ENCODE data around the gene MEGF6.

MEGF6 gene

DNA sequence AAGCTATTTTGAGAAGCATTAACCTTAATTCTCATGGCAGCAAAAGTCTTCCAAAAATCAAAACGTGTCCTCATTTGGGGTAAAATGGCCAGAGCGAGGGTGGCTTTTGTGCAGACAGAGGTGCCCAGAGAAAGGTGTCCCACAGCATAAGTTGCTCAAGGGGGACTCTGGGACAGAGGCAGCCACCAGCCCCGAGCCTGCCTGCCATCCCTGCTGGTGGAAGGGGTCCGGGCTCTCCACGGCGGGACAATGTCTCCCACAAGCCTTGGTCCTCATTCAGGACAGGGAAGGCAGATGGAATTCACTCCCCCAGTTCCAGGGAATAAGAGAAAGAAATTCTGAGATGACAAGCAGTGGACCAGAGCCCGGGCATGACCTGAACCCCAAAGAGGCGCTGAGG, 169.4 kb downstream of the MEGF6 start:
- no peak for DNase-seq (ENCODE audit: low read depth)

GRCh38 chr1:3441410-3441847, 169.9 kb downstream of the MEGF6 start:
- DNase-seq (ENCODE audit: low read depth): no peak

DNA sequence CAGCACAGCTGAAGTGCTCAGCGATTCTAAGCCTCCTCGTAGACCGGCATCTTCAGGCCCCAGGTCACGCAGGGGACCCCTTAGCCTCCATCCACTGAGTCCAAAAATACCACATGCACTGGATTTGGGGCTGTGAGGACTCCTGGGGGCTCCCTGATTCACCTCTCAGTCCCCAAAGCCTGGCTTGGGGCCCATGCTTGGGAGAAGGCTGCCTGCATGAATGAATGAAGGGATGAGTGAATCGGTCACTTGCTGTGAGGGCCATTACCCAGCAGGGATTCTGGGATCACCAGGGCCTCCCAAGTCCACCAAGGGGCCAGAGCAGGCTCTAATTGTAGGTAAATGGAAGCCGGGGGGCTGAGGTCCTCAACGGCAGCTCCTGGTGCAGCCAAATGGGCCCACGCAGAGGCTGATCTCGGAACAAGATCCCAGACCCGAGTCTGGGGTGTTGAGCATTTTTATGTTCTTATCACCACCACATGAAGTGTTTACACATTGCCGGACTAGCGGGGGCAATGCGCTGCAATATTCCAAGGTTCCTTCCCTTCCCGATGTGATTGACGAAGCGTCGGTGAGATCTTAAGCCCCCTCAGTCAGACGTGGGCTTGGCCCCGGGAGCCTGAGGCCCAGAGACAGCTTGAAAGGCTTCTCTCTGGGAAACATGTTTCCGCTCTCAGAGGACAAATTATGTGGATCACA, 170.4 kb downstream of the MEGF6 start:
- no peak for DNase-seq (ENCODE audit: low read depth)

DNA sequence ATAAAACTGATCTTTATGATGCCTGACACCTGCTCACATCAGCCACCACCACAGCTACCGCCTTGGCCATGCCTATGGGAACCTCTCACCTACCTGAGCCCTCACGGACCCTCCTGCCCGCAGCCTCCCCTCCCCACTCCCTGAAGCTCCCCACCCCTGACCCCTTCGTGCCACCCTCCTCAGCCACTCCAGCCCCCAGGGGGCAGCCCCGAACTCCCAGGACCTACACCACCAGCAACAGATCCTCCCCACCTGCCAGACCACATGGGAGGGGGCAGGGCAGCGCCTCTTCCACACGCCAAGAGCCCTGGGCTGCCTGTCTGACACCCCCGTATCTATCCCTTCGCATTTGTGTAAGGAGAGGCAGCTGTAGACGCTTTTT, 171.0 kb downstream of the MEGF6 start:
- DNase-seq (ENCODE audit: low read depth): no peak
